Measurements from ENCODE around the gene YPEL1. TPM values are rescaled to one million over a fixed set of nuclear protein-coding genes. Genes with fewer than 3 reads are reported as not detected.

Gene YPEL1
- total RNA-seq, 1 donor from 2014 or later: 3.2 TPM

DNA sequence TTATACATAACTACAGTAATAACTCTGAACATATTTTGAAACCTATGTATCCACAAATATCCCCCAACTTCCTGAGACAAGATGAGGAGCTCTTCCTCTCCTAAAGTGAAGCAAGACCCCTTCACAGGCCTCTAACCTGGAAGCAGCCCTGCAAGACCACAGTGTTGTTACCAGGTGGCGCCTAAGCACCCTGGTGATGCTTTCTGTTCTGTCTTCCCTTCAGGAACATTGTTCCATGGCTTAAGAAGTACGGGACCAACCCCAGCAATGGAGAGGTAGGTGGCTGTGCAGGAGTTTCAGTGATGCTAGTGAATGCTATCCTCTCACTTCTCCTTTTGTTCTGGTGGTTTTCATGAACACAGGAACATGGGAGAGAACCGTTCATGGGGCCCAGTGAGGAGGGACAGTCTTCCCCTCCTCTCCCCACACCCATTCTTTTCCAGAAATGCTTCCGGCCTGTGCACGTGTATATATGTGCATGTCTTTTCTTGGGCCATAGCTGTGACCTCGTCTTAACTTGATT is 63.4 kb downstream of the YPEL1 start:
- DNase-seq (no peak), ATAC-seq (no peak)
- intact Hi-C loops (cut with micrococcal nuclease): no loop called here

DNA sequence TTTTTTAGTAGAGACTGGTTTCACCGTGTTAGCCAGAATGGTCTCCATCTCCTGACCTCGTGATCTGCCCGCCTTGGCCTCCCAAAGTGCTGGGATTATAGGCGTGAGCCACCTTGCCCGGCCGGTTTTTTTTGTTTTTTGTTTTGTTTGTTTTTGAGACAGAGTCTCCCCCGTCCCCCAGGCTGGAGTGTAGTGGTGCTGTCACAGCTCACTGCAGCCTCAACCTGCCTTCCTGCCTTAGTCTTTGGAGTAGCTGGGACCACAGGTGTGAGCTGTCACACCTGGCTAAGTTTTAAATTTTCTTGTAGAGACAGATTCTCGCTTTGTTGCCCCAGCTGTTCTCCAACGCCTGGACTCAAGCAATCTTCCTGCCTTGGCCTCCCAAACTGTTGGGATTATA is 66.6 kb downstream of the YPEL1 start:
- no peak for ATAC-seq
- intact Hi-C loops (cut with micrococcal nuclease): no loop called here
- no peak for DNase-seq

DNA sequence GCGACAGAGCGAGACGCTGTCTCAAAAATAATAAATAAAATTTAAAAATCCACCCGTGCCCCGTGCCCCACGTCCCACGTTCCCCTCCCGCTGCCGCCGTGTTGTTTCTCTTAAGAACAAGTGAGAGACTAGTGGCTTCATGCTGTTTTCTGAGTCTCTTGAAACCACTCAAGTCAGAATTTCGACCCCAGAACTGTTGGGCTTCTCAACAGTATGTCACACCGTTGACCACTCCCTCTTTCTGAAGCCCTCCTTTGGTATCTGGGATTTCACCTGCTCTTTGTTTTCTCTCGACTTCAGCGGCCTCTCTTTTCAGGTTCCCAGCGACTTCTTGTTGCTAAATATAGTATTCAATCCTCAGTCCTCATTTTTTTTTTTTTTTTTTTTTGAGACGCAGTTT is 68.8 kb downstream of the YPEL1 start:
- ATAC-seq (no peak), DNase-seq (no peak)
- intact Hi-C loops (cut with micrococcal nuclease): no loop called here

DNA sequence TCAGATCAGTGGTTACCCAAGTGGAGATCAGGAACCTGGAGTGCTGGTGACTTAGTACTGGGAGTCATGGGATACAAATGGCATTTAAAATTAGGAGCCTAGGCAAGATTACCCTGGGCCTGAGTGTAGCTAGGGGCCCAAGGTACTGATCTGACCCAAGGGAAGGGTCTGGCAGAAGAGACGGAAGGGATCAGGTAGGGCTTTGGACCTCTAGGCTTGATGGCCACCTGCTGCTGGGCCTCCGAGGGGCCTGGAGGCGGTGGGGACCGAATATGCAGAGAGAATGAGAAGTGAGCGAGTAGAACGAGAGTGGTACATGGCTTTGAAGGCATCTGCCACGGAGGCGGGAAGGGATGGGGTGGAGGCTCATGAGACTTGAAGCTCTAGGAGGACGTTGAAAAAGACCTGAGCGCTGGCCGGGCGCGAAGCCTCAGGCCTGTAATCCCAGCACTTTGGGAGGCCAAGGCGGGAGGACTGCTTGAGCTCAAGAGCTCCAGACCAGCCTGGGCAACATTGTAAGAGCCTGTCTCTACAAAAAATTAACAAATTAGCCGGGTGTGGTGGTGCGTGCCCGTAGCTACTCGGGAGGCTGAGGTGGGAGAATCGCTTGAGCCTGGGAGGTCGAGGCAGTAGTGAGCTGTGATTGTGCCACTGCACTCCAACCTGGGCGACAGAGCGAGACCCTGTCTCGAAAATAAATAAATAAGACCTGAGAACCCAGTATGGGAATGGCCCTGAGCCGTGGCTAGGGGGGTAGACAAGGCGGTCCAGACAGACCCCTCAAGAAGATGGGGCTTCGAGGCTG is 70.3 kb downstream of the YPEL1 start:
- ATAC-seq (no peak), DNase-seq (no peak)
- intact Hi-C loops (cut with micrococcal nuclease): no loop called here

DNA sequence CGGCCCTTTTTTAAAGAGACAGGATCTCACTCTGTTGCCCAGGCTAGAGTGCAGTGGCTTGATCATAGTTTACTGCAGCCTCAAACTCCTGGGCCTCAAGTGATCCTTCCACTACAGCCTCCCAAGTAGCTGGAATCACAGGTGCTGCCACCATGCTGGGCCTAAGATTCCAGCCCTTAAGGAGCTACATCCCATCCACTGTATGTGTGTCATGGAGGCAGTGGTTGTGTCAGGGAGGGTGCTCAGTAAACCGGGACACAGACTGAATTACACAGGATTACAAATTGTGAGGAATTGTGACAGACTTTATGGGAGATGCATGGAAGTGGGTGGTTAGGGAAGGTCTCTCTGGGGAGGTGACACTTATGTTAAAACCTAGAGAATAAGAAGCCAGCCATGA is 71.9 kb downstream of the YPEL1 start:
- no peak for DNase-seq
- intact Hi-C loops (cut with micrococcal nuclease): no loop called here
- no peak for ATAC-seq

DNA sequence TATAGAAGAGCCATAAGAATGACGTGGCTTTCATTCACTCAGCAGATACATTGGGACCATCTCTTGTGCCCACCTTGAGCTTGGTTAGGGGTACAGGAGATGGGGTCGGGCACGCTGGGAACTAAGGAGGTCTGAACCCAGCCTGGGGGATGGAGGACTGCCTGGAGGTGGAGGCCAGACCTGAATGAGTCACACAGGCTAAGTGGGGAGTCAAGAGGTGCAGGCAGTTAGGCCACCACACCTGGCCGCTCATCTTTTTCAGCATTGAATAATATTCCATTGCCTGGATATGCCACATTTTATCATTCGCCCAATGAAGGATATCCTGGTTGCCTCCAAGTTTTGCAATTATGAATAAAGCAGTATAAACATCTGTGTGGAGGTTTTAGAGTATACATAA is 73.6 kb downstream of the YPEL1 start:
- DNase-seq (no peak), ATAC-seq (no peak)
- intact Hi-C loops (cut with micrococcal nuclease): no loop called here

DNA sequence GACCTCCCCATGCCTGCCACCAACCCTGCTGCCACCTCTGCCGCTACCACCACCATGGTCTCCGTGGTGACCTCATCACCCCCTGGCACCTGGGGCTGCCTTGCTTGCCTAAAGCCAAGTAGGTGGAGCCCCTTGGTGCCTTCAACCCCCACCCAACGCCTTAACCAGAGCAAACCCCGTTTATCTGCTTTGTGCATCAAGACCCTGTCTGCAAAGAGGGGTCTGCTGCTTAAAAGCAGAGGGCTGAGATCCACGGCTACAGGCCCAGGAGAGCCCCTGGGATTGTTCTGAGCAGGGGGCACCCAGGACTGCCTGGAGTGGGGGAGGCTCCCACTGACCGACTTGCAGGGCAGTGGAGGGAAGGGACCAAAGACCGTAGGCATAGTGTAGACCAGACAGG is 74.7 kb downstream of the YPEL1 start:
- DNase-seq: no peak
- intact Hi-C loops (cut with micrococcal nuclease): no loop called here
- no peak for ATAC-seq

DNA sequence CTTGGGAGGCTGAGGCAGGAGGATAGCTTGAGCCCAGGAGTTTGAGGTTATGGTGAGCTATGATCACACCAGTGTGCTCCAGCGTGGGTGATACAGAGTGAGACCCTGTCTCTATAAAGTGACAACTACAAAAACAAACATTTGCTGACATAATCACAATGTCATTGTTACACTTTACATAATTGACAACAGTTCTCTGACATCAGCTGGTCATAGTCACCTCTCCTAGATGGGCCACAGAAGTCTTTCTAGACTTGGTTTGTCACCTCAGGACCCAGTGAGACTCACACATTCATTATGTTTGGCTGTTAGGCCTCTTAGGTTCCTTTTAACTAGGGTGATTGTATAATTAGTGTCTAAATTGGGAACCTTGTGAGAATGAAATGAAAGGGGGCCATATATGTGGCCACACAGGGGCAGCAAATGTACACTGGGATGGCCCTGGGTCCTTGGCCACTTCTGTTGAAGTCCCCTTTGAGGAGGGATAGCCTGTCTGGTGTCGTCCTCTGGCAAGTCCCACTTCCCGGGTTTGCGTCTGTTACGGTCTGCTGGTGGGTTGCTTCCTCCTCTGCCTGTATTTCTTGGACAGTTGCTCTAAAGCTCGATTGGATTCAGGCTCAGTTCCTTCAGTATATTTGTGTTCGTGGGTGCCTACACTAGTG is 75.6 kb downstream of the YPEL1 start:
- no peak for DNase-seq
- ATAC-seq: no peak
- intact Hi-C loops (cut with micrococcal nuclease): no loop called here

DNA sequence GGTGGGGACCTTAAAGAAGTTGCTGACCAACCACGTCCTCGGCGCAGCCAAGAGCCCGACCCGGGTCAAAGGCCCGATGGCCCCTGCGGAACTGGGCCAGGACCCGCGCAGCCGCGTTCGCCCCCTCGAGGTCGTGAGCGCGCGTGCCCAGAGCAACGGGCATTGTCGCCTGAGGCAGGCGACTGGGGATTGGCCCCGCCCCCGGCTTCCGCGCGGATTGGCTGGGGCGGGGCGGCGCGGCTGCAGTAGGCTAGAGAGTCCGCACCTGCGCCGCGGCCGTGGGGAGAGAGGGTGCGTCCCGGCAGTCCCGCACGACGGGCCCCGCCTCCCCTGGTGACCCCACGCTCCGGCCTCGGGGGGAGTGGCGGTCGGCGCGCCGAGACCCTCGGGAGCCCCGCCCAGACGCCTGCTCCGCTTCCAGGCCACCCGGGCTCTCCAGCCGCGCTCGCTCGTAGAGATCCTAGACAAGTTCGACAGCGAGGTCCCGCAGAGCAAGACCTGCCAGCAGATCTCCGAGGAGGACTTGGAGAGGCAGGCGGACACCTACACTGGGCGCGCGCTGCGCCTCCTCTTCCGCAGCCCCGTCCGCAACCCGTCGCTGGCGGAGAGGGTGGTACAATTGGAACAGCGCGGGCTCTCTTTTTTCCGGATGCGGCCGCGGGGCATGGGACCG is 78.1 kb downstream of the YPEL1 start:
- DNase-seq (peak; percentile 86), ATAC-seq (peak; percentile 90)
- intact Hi-C loops (cut with micrococcal nuclease): no loop called here

DNA sequence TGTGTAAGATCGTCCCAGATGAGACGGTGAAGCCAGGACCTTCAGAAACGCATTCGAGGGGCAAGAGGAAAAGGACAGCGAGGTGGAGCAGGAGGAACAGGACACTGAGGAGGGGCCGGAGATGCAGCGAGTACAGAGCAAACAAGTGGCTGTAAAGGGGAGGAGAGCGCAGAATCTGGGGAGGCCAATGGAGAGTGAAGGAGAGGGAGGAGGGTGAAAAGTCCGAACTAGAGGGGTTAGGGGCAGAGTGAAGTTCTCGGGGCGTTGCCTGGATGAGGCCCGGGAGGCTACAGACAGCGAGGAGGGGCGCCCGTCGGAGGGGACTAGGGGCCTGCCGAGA is 78.6 kb downstream of the YPEL1 start:
- intact Hi-C loops (cut with micrococcal nuclease): no loop called here
- ATAC-seq: no peak
- DNase-seq: no peak

DNA sequence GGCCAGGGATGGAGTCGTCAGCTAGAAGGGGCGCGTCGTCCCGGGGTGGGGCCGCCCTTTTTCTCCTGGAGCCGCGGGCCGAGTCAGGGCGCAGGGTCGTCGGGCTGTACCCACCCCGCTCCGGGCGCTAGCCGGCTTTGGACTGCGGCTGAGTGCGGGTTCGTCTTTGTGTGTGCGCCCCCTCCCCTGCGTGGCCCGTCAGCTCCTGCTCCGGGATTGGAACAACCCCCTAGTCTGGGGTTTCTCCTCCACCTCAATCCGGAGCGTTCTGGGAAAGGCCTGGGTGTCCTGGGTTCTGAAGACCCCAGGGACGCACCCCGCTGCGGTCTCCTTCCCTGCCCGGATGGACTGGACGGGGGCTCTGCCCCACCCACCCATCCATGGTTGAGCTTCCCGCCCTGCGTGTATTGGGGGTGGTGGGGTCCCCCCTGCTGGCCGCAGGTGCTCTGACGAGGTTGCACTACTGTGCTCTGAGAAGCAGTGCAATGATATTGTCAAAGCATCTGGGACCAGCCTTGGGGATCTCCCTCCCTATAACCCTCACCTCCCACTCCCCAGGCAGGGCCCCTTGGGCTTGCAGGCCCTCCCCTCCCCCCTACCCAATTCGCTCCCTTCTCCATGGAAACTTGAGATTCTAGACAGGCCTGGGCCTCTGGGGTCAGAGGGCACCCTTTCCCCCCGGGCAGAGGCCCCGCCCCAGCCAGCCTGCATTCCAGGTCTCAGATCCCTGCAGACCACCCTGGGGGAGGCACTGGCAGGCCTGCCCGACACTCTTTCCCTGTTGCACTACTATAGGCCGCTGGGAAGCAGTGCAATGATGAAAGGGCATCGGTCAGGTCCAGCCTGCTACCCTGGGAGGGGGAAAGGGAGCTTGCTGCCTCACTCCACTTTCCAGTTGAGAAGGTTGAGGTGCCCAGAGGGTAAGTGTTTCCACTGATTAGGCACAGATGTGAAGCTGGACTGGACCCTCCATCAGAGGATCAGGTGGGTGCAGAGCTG is 82.7 kb downstream of the YPEL1 start:
- ATAC-seq (no peak), DNase-seq (no peak)
- intact Hi-C loops (cut with micrococcal nuclease): no loop called here

DNA sequence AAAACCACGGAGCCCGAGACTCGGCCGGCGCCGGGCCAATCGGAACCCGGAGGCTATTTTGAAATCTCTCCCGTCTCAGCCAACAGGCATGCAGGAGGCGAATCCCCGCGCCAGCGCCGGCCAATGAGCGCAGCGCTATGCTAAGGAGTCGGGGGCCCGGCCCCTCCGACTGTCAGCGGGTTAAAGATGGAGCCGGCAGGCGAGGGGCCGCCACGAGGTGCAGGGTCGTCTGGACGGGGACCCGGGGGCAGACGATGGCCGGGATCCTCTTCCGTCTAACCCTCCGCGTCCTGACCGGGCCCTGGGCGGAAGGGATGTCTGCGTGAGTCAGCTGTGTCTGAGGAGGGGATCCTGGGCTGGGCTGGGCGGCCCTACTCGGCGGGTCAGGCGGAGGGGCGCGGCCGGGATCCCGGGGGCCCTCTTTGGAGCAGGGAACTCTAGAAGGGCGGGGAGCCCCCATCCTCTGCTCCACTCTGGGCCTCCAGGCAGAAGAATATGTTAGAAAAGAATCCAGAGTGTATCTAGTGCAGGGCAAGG is 83.5 kb downstream of the YPEL1 start:
- DNase-seq (peak; percentile 94), ATAC-seq (peak; percentile 94)
- intact Hi-C loops (cut with micrococcal nuclease): no loop called here

DNA sequence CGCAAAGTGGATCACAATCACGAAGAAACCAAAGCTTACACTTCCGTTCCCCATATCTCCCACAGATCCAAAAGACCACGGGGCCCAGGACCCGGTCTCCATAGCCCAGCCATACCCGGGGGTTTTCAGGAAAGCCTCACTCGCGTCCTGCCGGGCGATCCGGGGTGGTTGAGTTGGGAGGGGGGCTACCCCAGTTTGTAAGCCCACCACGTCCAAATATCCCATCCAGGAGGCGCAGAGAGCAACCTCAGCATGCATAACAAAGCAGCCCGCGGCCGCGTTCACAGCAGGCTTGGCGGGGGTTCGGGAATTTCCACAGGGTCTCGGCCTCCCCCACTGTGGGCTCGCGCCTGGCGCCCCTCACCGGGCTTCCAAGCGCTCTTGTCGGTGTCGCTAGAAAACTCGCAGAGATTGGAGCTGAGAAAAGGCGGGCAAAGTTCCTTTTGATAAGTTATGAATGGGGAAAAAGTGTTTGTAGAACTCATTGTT is 84.0 kb downstream of the YPEL1 start:
- intact Hi-C loops (cut with micrococcal nuclease): no loop called here
- DNase-seq (no peak), ATAC-seq (peak; percentile 18)

DNA sequence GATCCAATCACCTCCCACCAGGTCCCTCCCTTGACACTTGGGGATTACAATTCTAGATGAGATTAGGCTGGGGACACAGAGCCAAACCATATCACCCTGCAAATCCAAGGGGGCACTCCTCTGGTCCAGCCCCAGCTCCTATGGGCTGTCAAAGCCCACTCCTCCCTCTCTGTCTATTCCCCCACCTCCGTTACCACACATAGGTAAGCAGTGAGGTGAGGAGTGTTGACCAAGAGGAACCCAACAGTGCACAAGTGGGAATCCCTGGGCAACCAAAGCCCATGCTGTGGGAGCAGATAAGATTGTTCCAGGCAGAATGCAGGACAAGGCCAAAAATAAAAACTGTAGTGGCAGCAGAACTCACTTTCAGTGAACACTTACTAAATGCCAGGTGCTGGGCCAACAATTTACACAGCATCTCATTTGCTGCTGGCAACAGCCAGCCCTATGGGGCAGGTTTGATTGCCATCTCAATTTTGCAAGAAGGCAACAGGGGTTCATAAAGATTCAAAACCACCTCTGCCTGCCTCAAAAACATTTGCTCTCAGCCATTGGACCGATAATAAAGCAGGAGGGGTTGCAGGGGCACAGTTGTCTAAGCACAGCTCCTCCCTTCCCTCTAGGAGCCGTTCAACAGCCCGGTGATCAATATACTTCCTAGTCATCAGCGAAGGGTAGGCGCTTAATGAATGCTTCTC is 84.6 kb downstream of the YPEL1 start:
- intact Hi-C loops (cut with micrococcal nuclease): no loop called here
- DNase-seq: no peak
- peak; percentile 63 for ATAC-seq

DNA sequence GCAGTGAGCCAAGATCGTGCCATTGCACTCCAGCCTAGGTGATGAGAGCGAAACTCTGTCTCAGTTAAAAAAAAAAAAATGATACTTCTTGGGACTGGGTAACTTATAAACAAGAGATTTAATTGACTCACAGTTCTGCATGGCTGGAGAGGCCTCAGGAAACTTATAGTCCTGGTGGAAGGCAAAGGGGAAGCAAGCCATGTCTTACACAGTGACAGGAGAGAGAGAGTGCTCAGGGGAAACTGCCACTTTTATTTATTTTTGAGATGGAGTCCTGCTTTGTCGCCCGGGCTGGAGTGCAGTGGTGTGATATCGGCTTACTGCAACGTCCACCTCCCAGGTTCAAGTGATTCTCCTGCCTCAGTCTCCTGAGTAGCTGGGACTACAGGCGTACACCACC is 85.3 kb downstream of the YPEL1 start:
- no peak for ATAC-seq
- intact Hi-C loops (cut with micrococcal nuclease): no loop called here
- DNase-seq: no peak
